Effector memory CD8-positive, alpha-beta T cell (primary cell): ENCODE measurements around the gene TBXAS1.
A peak's percentile ranks its signal among the peaks of the same experiment; 100 is the strongest.

Source experiments
- ATAC-seq: fragments of 150-1000 bp; cut with Tn5 transposase; replicated peaks from 2 replicates; pipeline ENCODE4 v1.10.0; 2021; ENCODE audit warnings: mild to moderate bottlenecking, moderate library complexity
- DNase-seq, 3 experiments: peaks; one replicate each; pipeline ENCODE4 v3.0.0; 2021
- H3K27ac Mint-ChIP-seq, 2 donors: one replicate each; pipeline ENCODE4 v1.8.0; 2022; ENCODE audit warnings: mild to moderate bottlenecking in 2 of 2, mixed read lengths in 2 of 2, moderate library complexity in 2 of 2
- H3K27me3 Mint-ChIP-seq, 2 donors: one replicate each; pipeline ENCODE4 v1.8.0; 2022; ENCODE audit warnings: mixed read lengths in 2 of 2
- H3K36me3 Mint-ChIP-seq: one replicate; pipeline ENCODE4 v1.8.0; 2022; ENCODE audit warnings: mild to moderate bottlenecking, moderate library complexity, mixed read lengths; ENCODE audit not compliant: insufficient read depth
- H3K4me1 Mint-ChIP-seq, 2 donors: one replicate each; pipeline ENCODE4 v1.8.0; 2022; ENCODE audit warnings: low read depth in 2 of 2, mixed read lengths in 2 of 2
- H3K4me3 Mint-ChIP-seq, 2 donors: one replicate each; pipeline ENCODE4 v1.8.0; 2022; ENCODE audit warnings: mild to moderate bottlenecking in 2 of 2, mixed read lengths in 2 of 2, moderate library complexity in 2 of 2
- H3K9me3 Mint-ChIP-seq, 2 donors: one replicate each; pipeline ENCODE4 v1.8.0; 2022; ENCODE audit warnings: mixed read lengths in 2 of 2

Gene TBXAS1

GRCh38 chr7:139984642-139985539, 155.8 kb downstream of the TBXAS1 start:
- Mint-ChIP-seq H3K36me3 (no peaks in the 10 kb centered on the region), H3K9me3 (no peaks in the 10 kb centered on the region), H3K4me3 (no peak overlapping the region), H3K27me3 (peaks cover 11 to 15% of the 10 kb centered on the region in 2 donors), H3K4me1 (peaks cover 7 to 10% of the 10 kb centered on the region in 2 donors), H3K27ac (no peak overlapping the region)
- ATAC-seq (no peak), DNase-seq (no peak)

GRCh38 chr7:139985811-139986210, 156.7 kb downstream of the TBXAS1 start:
- ATAC-seq (no peak), DNase-seq (no peak)
- Mint-ChIP-seq H3K27me3 (peaks cover 11 to 15% of the 10 kb centered on the region in 2 donors), H3K9me3 (no peaks in the 10 kb centered on the region), H3K27ac (no peak overlapping the region), H3K36me3 (no peaks in the 10 kb centered on the region), H3K4me3 (no peak overlapping the region), H3K4me1 (peaks cover 1 to 3% of the 10 kb centered on the region in 2 donors)

- ATAC-seq: no peak
- no peak for DNase-seq
- Mint-ChIP-seq H3K27me3 (peaks cover 11 to 15% of the 10 kb centered on the region in 2 donors), H3K4me1 (no peaks in the 10 kb centered on the region), H3K9me3 (no peaks in the 10 kb centered on the region), H3K27ac (no peak overlapping the region), H3K4me3 (no peak overlapping the region), H3K36me3 (no peaks in the 10 kb centered on the region)
Measured at GRCh38 chr7:139987691-139988516, 158.8 kb downstream of the TBXAS1 start.

GRCh38 chr7:139989366-139990141, 160.5 kb downstream of the TBXAS1 start:
- no peaks in the 10 kb centered on the region for H3K4me1 Mint-ChIP-seq
- H3K9me3 Mint-ChIP-seq: no peaks in the 10 kb centered on the region
- H3K36me3 Mint-ChIP-seq: peaks cover under 1% of the 10 kb centered on the region
- peaks cover 0 to 4% of the 10 kb centered on the region in 2 donors for H3K27me3 Mint-ChIP-seq
- DNase-seq (no peak), ATAC-seq (no peak)
- no peak overlapping the region for H3K4me3 Mint-ChIP-seq
- no peak overlapping the region for H3K27ac Mint-ChIP-seq

DNA sequence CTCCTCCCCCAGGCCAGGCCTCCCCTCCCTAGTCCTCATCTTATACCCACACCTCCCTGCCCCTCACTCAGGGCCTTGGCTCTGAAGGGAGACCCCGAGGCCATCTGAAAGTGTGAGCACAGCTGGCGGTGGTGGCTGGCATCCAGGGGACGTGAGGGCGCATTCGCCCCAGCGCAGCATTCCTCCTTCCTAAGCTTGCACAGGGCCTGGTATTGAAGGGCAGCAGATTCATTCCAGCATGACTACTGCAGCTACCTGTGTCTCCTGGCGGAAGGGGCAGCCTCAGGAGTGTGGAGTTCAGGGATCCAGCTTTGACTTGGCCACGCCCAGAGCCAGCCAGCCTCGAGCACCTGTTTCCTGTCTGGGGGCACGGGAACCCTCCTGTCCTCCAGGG, 161.1 kb downstream of the TBXAS1 start:
- DNase-seq (no peak), ATAC-seq (no peak)
- Mint-ChIP-seq H3K27me3 (no peaks in the 10 kb centered on the region), H3K27ac (no peak overlapping the region), H3K36me3 (peaks cover 3% of the 10 kb centered on the region), H3K4me1 (no peaks in the 10 kb centered on the region), H3K4me3 (no peak overlapping the region), H3K9me3 (no peaks in the 10 kb centered on the region)

GRCh38 chr7:139990571-139991268, 161.7 kb downstream of the TBXAS1 start:
- Mint-ChIP-seq H3K9me3 (no peaks in the 10 kb centered on the region), H3K36me3 (peaks cover 3% of the 10 kb centered on the region), H3K4me1 (no peaks in the 10 kb centered on the region), H3K27ac (no peak overlapping the region), H3K4me3 (no peak overlapping the region), H3K27me3 (no peaks in the 10 kb centered on the region)
- DNase-seq: no peak
- ATAC-seq: no peak

- ATAC-seq (no peak), DNase-seq (no peak)
- Mint-ChIP-seq H3K27ac (no peak overlapping the region), H3K4me3 (no peak overlapping the region), H3K36me3 (peaks cover 3% of the 10 kb centered on the region), H3K9me3 (no peaks in the 10 kb centered on the region), H3K27me3 (peaks cover 0 to 2% of the 10 kb centered on the region in 2 donors), H3K4me1 (no peaks in the 10 kb centered on the region)
Measured at GRCh38 chr7:139991269-139991666, 162.2 kb downstream of the TBXAS1 start.

- Mint-ChIP-seq H3K4me3 (no peak overlapping the region), H3K36me3 (peaks cover 3% of the 10 kb centered on the region)
Measured at GRCh38 chr7:139991911-139992310, 162.8 kb downstream of the TBXAS1 start.

DNA sequence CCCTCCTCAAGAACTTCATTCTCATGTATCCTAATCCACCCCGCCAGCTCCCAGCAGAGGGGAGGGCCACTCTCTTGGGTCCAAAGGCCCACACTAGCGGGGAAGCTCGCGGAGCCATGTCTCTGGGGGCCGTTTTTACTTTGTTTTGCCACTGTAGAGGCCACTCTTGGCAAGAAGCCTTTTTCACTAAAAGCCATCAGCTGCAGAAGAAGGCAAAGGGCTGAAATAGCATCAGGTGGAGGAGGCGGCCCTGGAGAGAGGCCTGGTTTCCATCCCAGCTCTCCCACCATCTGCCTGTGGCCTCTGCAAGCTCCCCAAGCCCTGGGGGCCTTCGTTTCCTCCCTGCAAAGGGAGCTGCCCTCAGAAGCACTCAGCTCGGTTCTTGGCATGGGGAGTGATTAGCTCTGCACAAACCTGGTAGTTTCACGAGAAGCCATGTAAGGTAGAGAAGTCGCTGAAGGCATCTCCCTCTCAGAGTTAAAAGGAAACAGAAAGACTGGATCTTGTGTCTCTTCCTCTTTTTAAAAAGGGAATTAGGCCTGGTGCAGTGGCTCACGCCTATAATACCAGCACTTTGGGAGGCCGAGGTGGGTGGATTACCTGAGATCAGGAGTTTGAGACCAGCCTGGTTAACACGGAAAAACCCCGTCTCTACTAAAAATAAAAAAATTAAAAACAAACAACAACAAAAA, 163.4 kb downstream of the TBXAS1 start:
- Mint-ChIP-seq H3K36me3 (peaks cover 3% of the 10 kb centered on the region), H3K27me3 (peaks cover 0 to 8% of the 10 kb centered on the region in 2 donors), H3K4me1 (no peaks in the 10 kb centered on the region), H3K4me3 (no peak overlapping the region), H3K27ac (no peak overlapping the region), H3K9me3 (no peaks in the 10 kb centered on the region)
- ATAC-seq (no peak), DNase-seq (no peak)

More at GRCh38 chr7:139991911-139992310, 162.8 kb downstream of the TBXAS1 start:
- no peak overlapping the region for H3K27ac Mint-ChIP-seq
- H3K4me1 Mint-ChIP-seq: no peaks in the 10 kb centered on the region
- H3K9me3 Mint-ChIP-seq: no peaks in the 10 kb centered on the region
- H3K27me3 Mint-ChIP-seq: peaks cover 0 to 8% of the 10 kb centered on the region in 2 donors
- no peak for DNase-seq
- no peak for ATAC-seq

- Mint-ChIP-seq H3K4me1 (no peaks in the 10 kb centered on the region), H3K4me3 (no peak overlapping the region), H3K9me3 (no peaks in the 10 kb centered on the region), H3K36me3 (peaks cover 3% of the 10 kb centered on the region), H3K27me3 (peaks cover 0 to 8% of the 10 kb centered on the region in 2 donors), H3K27ac (no peak overlapping the region)
- DNase-seq (no peak), ATAC-seq (no peak)
Measured at GRCh38 chr7:139993169-139993568, 164.1 kb downstream of the TBXAS1 start.

DNA sequence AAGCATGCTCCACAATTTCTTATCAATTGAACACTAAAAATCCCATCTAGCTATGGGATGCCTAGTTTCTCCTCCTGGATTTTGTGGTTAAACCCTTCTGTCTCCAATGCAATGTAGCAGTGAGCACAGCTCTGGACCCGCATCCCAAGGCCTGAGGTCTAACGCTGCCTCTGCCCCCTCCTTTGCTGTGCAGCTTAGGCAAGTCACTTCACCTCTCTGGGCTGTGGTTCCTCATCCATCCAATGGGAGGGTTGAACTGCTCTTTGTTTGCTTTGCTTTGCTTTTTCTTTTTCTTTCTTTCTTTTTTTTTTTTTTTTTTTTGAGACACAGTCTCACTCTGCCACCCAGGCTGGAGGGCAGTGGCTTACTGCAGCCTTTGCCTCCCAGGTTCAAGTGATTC, 164.5 kb downstream of the TBXAS1 start:
- Mint-ChIP-seq H3K4me1 (no peaks in the 10 kb centered on the region), H3K36me3 (peaks cover 3% of the 10 kb centered on the region), H3K4me3 (no peak overlapping the region), H3K27ac (no peak overlapping the region), H3K9me3 (no peaks in the 10 kb centered on the region), H3K27me3 (peaks cover 0 to 8% of the 10 kb centered on the region in 2 donors)
- no peak for DNase-seq
- ATAC-seq: no peak

DNA sequence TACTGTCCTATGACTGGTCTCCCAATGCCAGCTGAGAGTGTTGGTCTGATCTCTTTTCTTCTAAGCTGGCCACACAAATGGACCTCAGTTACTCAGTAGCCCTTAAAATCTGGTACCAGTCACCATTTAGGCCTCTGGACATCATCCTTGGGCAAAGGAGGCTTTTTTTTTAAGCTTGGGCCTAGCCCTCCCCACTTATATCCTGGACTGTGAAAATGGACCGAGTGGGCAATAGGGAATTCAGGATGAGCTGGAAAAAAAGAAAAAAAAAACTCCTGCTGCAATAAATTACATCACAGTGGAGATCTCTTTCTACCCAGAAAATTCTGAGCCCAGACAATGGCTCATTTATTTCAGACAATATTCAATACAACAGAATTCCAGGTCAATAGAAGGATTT, 165.3 kb downstream of the TBXAS1 start:
- peaks cover 3% of the 10 kb centered on the region for H3K36me3 Mint-ChIP-seq
- peaks cover 0 to 8% of the 10 kb centered on the region in 2 donors for H3K27me3 Mint-ChIP-seq
- ATAC-seq (no peak), DNase-seq (no peak)
- no peak overlapping the region for H3K4me3 Mint-ChIP-seq
- H3K4me1 Mint-ChIP-seq: no peaks in the 10 kb centered on the region
- H3K27ac Mint-ChIP-seq: peak overlapping the region in 1 of 2 donors; percentile 11
- H3K9me3 Mint-ChIP-seq: no peaks in the 10 kb centered on the region
